HepG2 (cell line): ENCODE results near the gene PPIL3. TPM values are rescaled to one million over a fixed set of nuclear protein-coding genes. Genes with fewer than 3 reads are reported as not detected.

Source experiments
- CENPBD1 ChIP-seq: sonication (generic); formaldehyde crosslinking; IDR thresholded peaks from 2 replicates; pipeline ENCODE4 v1.8.0; 2022; ENCODE audit warnings: missing genetic modification reagents, low read depth, mild to moderate bottlenecking, borderline replicate concordance
- CENPX ChIP-seq: sonication (generic); formaldehyde crosslinking; IDR thresholded peaks from 2 replicates; pipeline ENCODE4 v1.9.0; 2021; ENCODE audit warnings: mild to moderate bottlenecking, missing genetic modification reagents, moderate library complexity
- HNRNPLL ChIP-seq: fragments of 200-400 bp; formaldehyde crosslinking; IDR thresholded peaks from 2 replicates; pipeline ENCODE4 v1.6.1; 2017; ENCODE audit warnings: mild to moderate bottlenecking, low read depth, low read length; ENCODE audit not compliant: poor library complexity, severe bottlenecking
- RAD51 ChIP-seq: fragments of 450-650 bp; IDR thresholded peaks from 2 replicates; pipeline ENCODE4 v1.6.1; 2016; ENCODE audit warnings: borderline replicate concordance
- SCMH1 ChIP-seq: sonication (generic); formaldehyde crosslinking; IDR thresholded peaks from 2 replicates; pipeline ENCODE4 v1.9.0; 2021; ENCODE audit warnings: missing genetic modification reagents, mild to moderate bottlenecking, borderline replicate concordance
- SP5 ChIP-seq: IDR thresholded peaks from 2 replicates; pipeline ENCODE4 v1.6.1; 2016; ENCODE audit warnings: low read depth, borderline replicate concordance
- THYN1 ChIP-seq: sonication (generic); formaldehyde crosslinking; IDR thresholded peaks from 2 replicates; pipeline ENCODE4 v1.8.1; 2023; ENCODE audit warnings: low read depth, mild to moderate bottlenecking, moderate library complexity, missing genetic modification reagents, borderline replicate concordance
- ZBTB33 ChIP-seq: sonication (generic); formaldehyde crosslinking; IDR thresholded peaks from 2 replicates; pipeline ENCODE4 v1.4.0; 2020; ENCODE audit warnings: missing genetic modification reagents
- ZBTB46 ChIP-seq: sonication (generic); formaldehyde crosslinking; IDR thresholded peaks from 2 replicates; pipeline ENCODE4 v1.4.0; 2020; ENCODE audit warnings: mild to moderate bottlenecking, missing genetic modification reagents, borderline replicate concordance
- ZMYM4 ChIP-seq: sonication (generic); formaldehyde crosslinking; IDR thresholded peaks from 2 replicates; pipeline ENCODE4 v1.8.1; 2023; ENCODE audit warnings: mild to moderate bottlenecking, missing genetic modification reagents
- ZNF24 ChIP-seq: fragments of 450-650 bp; IDR thresholded peaks from 2 replicates; pipeline ENCODE4 v1.6.1; 2017; ENCODE audit warnings: antibody characterized with exemption, mild to moderate bottlenecking
- ZNF263 ChIP-seq: sonication (generic); formaldehyde crosslinking; IDR thresholded peaks from 2 replicates; pipeline ENCODE4 v1.4.0; 2020; ENCODE audit warnings: missing genetic modification reagents
- ZNF460 ChIP-seq: sonication (generic); formaldehyde crosslinking; IDR thresholded peaks from 2 replicates; pipeline ENCODE4 v1.5.1; 2020; ENCODE audit warnings: missing genetic modification reagents, mild to moderate bottlenecking, borderline replicate concordance
- ZNF598 ChIP-seq: sonication (generic); formaldehyde crosslinking; IDR thresholded peaks from 2 replicates; pipeline ENCODE4 v1.5.1; 2020; ENCODE audit warnings: mild to moderate bottlenecking, missing genetic modification reagents, borderline replicate concordance
- ZNF644 ChIP-seq: IDR thresholded peaks from 2 replicates; pipeline ENCODE4 v1.6.1; 2016; ENCODE audit warnings: low read depth
- ZNF672 ChIP-seq: sonication (generic); formaldehyde crosslinking; IDR thresholded peaks from 2 replicates; pipeline ENCODE4 v1.8.1; 2022; ENCODE audit warnings: missing genetic modification reagents
- ZNF777 ChIP-seq: sonication (generic); formaldehyde crosslinking; IDR thresholded peaks from 2 replicates; pipeline ENCODE4 v1.4.0; 2020; ENCODE audit warnings: missing genetic modification reagents
- polyA plus RNA-seq, 8 experiments: library from polyadenylated mRNA; depleted of rRNA in 3 of 8; stranded (reverse) in 7 of 8; unstranded in 1 of 8; fragments of >200 nt; fragmentation: Illumina TruSeq in 4 of 8; extraction: Trizol in 4 of 8; gene quantifications; 2 replicates each; pipeline versions ENCODE4 v1.2.1 to v1.2.3, GENCODE V29; 2011 to 2016; ENCODE audit warnings: low read depth in 4 of 8, missing spikeins in 1 of 8, mixed read lengths in 1 of 8; ENCODE audit not compliant: insufficient read depth in 1 of 8
- total RNA-seq, 5 experiments: library from RNA; depleted of rRNA; stranded (reverse); fragments of >200 nt; fragmentation: Illumina TruSeq; extraction: Trizol; gene quantifications; 2 replicates each; pipeline ENCODE4 v1.2.3, GENCODE V29; 2016; ENCODE audit warnings: low read depth in 1 of 5
- TF ChIP-seq, protein P1 (sequence below), 2 experiments: sonication (generic) in 1 of 2; formaldehyde crosslinking in 1 of 2; IDR thresholded peaks; 2 replicates each; pipeline versions ENCODE4 v1.6.1 to v1.9.0; 2014 to 2022; ENCODE audit warnings: antibody characterized with exemption in 1 of 2, borderline replicate concordance in 1 of 2, inconsistent platforms in 1 of 2, low read depth in 1 of 2, missing genetic modification reagents in 1 of 2

Gene PPIL3
- total and polyA plus RNA-seq, 2 of the 13 experiments (the other 11 are each of a cell fraction or from before 2014, with no cell fraction given), result 98.7 to 107 TPM

DNA sequence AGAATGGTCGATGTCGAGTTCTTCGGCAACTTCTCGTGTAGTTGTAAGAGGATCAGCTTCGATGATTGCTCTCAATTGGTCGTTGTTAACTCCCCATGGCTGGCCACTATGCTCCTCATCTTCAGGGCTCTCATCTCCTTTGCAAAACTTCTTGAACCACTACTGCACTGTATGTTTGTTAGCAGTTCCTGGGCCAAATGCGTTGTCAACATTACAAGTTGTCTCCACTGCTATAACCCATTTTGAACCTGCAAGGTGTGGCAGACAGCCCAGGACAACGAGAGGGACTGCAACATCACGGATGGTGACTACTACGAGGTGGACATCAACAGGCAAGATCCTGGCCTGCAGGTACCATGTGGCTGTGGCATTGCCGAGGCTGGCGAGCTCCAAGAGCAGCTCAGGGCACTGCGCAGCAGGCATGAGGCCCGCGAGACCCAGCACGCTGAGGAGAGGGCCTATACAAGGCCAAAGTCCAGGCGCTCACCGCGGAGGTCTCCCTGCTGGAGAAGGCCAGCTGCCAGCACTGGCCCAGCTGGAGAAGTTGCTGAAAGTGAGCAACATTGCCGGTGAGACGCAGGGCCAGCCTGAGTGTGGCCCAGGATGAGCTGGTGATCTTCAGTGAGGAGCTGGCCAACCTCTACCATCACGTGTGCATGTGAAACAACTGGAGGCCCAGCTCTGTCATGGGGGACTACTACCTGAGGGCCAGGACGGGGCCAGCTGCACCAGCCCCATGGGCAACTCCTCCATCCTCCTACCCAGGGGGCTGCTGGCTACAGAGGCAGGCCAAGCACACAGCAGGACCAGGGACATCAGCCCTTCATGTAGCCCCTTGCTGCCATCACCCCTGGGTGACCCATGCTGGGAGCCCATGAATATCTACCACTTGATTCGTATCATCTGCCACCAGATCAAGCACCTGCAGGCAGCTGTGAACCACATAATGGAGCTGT lies 44.6 kb downstream of the PPIL3 start (continued):
- peak; percentile 75 for TF ChIP-seq ZBTB33 (CRISPR knock-in tag)
- peak; percentile 59; the same call in 1 of the 2 replicates for TF ChIP-seq ZMYM4 (CRISPR knock-in tag)
- no peak for TF ChIP-seq THYN1
- TF ChIP-seq ZNF777 (CRISPR knock-in tag), result no peak; the same call in 1 of the 2 replicates
- TF ChIP-seq, protein P1, sequence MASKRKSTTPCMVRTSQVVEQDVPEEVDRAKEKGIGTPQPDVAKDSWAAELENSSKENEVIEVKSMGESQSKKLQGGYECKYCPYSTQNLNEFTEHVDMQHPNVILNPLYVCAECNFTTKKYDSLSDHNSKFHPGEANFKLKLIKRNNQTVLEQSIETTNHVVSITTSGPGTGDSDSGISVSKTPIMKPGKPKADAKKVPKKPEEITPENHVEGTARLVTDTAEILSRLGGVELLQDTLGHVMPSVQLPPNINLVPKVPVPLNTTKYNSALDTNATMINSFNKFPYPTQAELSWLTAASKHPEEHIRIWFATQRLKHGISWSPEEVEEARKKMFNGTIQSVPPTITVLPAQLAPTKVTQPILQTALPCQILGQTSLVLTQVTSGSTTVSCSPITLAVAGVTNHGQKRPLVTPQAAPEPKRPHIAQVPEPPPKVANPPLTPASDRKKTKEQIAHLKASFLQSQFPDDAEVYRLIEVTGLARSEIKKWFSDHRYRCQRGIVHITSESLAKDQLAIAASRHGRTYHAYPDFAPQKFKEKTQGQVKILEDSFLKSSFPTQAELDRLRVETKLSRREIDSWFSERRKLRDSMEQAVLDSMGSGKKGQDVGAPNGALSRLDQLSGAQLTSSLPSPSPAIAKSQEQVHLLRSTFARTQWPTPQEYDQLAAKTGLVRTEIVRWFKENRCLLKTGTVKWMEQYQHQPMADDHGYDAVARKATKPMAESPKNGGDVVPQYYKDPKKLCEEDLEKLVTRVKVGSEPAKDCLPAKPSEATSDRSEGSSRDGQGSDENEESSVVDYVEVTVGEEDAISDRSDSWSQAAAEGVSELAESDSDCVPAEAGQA (IDR thresholded peaks at IDR 0.05; ENCODE audit: low read depth), result no peak
- TF ChIP-seq, protein P1 (CRISPR knock-in tag; IDR thresholded peaks at IDR 0.05; ENCODE audit: borderline replicate concordance), result no peak
- TF ChIP-seq ZNF672, result no peak
- TF ChIP-seq ZBTB46, result 0 out of 2 replicates have a peak, but pooled peaks have one; percentile 77
- TF ChIP-seq ZNF24, result no peak
- no peak for TF ChIP-seq SP5 (CRISPR knock-in tag)
- no peak for TF ChIP-seq RAD51
- peak; percentile 86; the same call in 1 of the 2 replicates for TF ChIP-seq ZNF644
- peak; percentile 77; the same call in 1 of the 2 replicates for TF ChIP-seq ZNF263 (CRISPR knock-in tag)
- no peak for TF ChIP-seq SCMH1 (CRISPR knock-in tag)
- peak; percentile 89; the same call in 1 of the 2 replicates for TF ChIP-seq ZNF598 (CRISPR knock-in tag)
- no peak for TF ChIP-seq CENPBD1 (CRISPR knock-in tag)
- TF ChIP-seq ZNF460, result no peak
- TF ChIP-seq HNRNPLL, result peak; percentile 45
- no peak for TF ChIP-seq CENPX
